Natural killer cell (primary cell): ENCODE measurements around the gene BICC1. TPM values are rescaled to one million over a fixed set of nuclear protein-coding genes. Genes with fewer than 3 reads are reported as not detected.

ENCODE experiments used
- ATAC-seq, 3 donors: fragments of 150-1000 bp in 2 of 3; fragments of 200-7000 bp in 1 of 3; cut with Tn5 transposase; 1 replicate in 1 of 3; 2 replicates in 2 of 3; pipeline ENCODE4 v1.10.0; 2021; ENCODE audit warnings: mild to moderate bottlenecking in 2 of 3, moderate library complexity in 2 of 3
- DNase-seq, 2 donors: peaks; one replicate each; pipeline versions ENCODE4 v3.0.0 to v3.0.0-alpha.2; 2013 to 2021; ENCODE audit warnings: mixed read lengths in 1 of 2
- H3K27ac ChIP-seq: one replicate; pipeline ENCODE4 v1.5.1; 2013; ENCODE audit warnings: mild to moderate bottlenecking, low read length
- H3K27me3 ChIP-seq: one replicate; pipeline ENCODE4 v1.6.1; 2013; ENCODE audit warnings: low read length; ENCODE audit not compliant: control insufficient read depth, insufficient read depth
- H3K36me3 ChIP-seq: one replicate; pipeline ENCODE4 v1.6.1; 2013; ENCODE audit warnings: low read length; ENCODE audit not compliant: control insufficient read depth, insufficient read depth
- H3K4me1 ChIP-seq: one replicate; pipeline ENCODE4 v1.6.1; 2013; ENCODE audit warnings: low read length; ENCODE audit not compliant: control insufficient read depth, insufficient read depth
- H3K4me3 ChIP-seq: one replicate; pipeline ENCODE4 v1.5.1; 2013; ENCODE audit warnings: low read length
- H3K9me3 ChIP-seq: one replicate; pipeline ENCODE4 v1.6.1; 2013; ENCODE audit warnings: low read length; ENCODE audit not compliant: control insufficient read depth, insufficient read depth
- H3K27ac Mint-ChIP-seq, 2 donors: one replicate each; pipeline ENCODE4 v1.8.0; 2022; ENCODE audit warnings: mild to moderate bottlenecking in 2 of 2, mixed read lengths in 2 of 2, moderate library complexity in 1 of 2
- H3K27me3 Mint-ChIP-seq, 2 donors: one replicate each; pipeline ENCODE4 v1.8.0; 2022; ENCODE audit warnings: low read depth in 2 of 2, mixed read lengths in 2 of 2
- H3K36me3 Mint-ChIP-seq: one replicate; pipeline ENCODE4 v1.8.0; 2022; ENCODE audit warnings: mixed read lengths
- H3K4me1 Mint-ChIP-seq, 2 donors: one replicate each; pipeline ENCODE4 v1.8.0; 2022; ENCODE audit warnings: mixed read lengths in 2 of 2
- H3K4me3 Mint-ChIP-seq: one replicate; pipeline ENCODE4 v1.8.0; 2022; ENCODE audit warnings: mild to moderate bottlenecking, moderate library complexity, mixed read lengths
- H3K9me3 Mint-ChIP-seq, 2 donors: one replicate each; pipeline ENCODE4 v1.8.0; 2022; ENCODE audit warnings: mixed read lengths in 2 of 2
- WGBS: methylation state at CpG from one replicate; pipeline ENCODE4 v1.1.7; 2013; ENCODE audit warnings: missing lambda C conversion rate; ENCODE audit not compliant: insufficient coverage; 5-methylcytosine and 5-hydroxymethylcytosine counted together
- intact Hi-C: fragments of 100-400 bp; cut with micrococcal nuclease; formaldehyde crosslinking; loops from one replicate; pipeline ENCODE4 v1.14.2; 2022
- total RNA-seq, 4 donors: library from RNA; stranded (reverse); fragments of 120-200 nt in 1 of 4; gene quantifications; one replicate each; pipeline versions ENCODE4 v1.2.3 to v1.2.4, GENCODE V29; 2013 to 2022
- TF ChIP-seq, protein P1 (sequence below): fragments of 200-600 bp; IDR thresholded peaks from one replicate; pipeline ENCODE4 v1.8.0; 2022; ENCODE audit warnings: antibody characterized with exemption

The BICC1 gene
- total RNA-seq, 3 donors from 2014 or later (not counting 1 experiment from before 2014, with no cell fraction given): 0.14 TPM; not detected in 2

DNA sequence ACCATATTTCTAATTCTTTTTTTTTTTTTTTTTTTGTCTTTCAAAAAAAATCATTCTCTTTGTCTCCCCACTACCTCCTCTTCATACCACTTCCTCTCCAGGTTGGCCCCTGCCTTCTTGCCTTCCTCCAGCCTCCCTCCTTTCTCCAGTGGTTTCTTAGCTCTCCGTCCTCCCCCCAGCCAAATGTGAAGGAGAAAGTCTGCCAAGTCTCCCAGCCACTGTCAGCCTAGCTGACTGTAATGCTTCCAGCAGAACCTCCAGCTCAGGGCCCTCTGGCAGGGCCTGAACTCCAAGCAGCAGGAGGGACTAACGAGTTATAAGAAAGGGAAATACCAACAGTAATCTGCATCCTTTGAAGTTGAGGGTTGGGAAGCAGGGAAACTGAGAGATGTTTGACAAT is 35.5 kb upstream of the BICC1 start:
- TF ChIP-seq, protein P1, sequence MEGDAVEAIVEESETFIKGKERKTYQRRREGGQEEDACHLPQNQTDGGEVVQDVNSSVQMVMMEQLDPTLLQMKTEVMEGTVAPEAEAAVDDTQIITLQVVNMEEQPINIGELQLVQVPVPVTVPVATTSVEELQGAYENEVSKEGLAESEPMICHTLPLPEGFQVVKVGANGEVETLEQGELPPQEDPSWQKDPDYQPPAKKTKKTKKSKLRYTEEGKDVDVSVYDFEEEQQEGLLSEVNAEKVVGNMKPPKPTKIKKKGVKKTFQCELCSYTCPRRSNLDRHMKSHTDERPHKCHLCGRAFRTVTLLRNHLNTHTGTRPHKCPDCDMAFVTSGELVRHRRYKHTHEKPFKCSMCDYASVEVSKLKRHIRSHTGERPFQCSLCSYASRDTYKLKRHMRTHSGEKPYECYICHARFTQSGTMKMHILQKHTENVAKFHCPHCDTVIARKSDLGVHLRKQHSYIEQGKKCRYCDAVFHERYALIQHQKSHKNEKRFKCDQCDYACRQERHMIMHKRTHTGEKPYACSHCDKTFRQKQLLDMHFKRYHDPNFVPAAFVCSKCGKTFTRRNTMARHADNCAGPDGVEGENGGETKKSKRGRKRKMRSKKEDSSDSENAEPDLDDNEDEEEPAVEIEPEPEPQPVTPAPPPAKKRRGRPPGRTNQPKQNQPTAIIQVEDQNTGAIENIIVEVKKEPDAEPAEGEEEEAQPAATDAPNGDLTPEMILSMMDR: no peak
- H3K4me1 Mint-ChIP-seq: no peaks in the 10 kb centered on the region
- H3K27me3 ChIP-seq: no peaks in the 10 kb centered on the region
- WGBS: 47% methylated on average over 2 of the region's 2 CpGs
- no peak overlapping the region for H3K4me3 Mint-ChIP-seq
- H3K9me3 Mint-ChIP-seq: peaks cover 0 to 4% of the 10 kb centered on the region in 2 donors
- H3K36me3 ChIP-seq: no peaks in the 10 kb centered on the region
- no peaks in the 10 kb centered on the region for H3K9me3 ChIP-seq
- ATAC-seq: no peak
- H3K27ac ChIP-seq: no peak overlapping the region
- H3K36me3 Mint-ChIP-seq: no peaks in the 10 kb centered on the region
- H3K4me3 ChIP-seq: no peak overlapping the region
- H3K4me1 ChIP-seq: no peaks in the 10 kb centered on the region
- H3K27me3 Mint-ChIP-seq: peaks cover 0 to 7% of the 10 kb centered on the region in 2 donors
- intact Hi-C loops: no loop called here
- no peak overlapping the region for H3K27ac Mint-ChIP-seq
- no peak for DNase-seq

DNA sequence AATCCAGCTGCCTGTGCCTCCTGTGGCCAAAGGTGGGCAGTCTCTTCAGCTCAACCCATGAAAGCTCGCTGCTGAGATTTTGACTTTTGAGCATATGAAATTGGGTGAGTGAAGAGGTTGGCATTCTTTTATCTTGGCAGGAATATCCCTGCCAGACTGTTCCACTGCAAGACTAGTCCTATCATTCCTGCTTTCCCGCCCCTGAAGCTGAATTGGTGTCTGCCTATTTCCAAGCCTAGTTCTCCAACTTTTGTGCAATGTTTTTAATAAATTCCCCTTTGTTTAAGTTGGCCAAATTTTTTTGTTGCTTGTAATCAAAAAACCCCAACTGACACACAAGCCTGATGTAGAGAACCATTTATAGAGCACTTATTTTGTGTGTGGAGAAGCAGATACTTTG is 34.8 kb upstream of the BICC1 start:
- TF ChIP-seq, protein P1: no peak

DNA sequence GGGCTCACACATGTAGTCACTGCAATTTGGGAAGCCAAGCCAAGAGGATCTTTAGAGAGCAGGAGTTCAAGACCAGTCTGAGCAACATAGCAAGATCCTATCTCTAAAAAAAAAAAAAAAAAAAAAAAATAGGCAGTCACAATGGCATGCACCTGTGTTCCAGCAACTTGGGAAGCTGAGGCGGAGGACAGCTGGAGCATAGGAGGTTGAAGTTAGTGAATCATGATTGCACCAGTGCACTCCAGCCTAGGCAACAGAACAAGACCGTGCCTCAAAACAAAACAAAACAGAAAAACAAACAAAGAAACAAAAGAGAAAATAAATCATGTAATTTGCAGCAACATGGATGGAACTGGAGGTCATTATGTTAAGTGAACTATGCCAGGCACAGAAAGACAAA is 33.6 kb upstream of the BICC1 start:
- Histone ChIP-seq H3K4me3 (no peak overlapping the region), H3K36me3 (no peaks in the 10 kb centered on the region), H3K27me3 (no peaks in the 10 kb centered on the region), H3K9me3 (no peaks in the 10 kb centered on the region), H3K27ac (no peak overlapping the region), H3K4me1 (no peaks in the 10 kb centered on the region)
- no peaks in the 10 kb centered on the region for H3K36me3 Mint-ChIP-seq
- TF ChIP-seq, protein P1: no peak
- H3K27ac Mint-ChIP-seq: no peak overlapping the region
- H3K27me3 Mint-ChIP-seq: no peaks in the 10 kb centered on the region
- ATAC-seq: no peak
- H3K4me3 Mint-ChIP-seq: no peak overlapping the region
- no peak for DNase-seq
- no peaks in the 10 kb centered on the region for H3K4me1 Mint-ChIP-seq
- peaks cover 0 to 2% of the 10 kb centered on the region in 2 donors for H3K9me3 Mint-ChIP-seq
- intact Hi-C loops: no loop called here
- no CpG with 5 or more reads among the region's 2 CpGs for WGBS

More for the DNA sequence above, 34.8 kb upstream of the BICC1 start:
- Mint-ChIP-seq H3K27ac (no peak overlapping the region), H3K36me3 (no peaks in the 10 kb centered on the region), H3K4me1 (no peaks in the 10 kb centered on the region), H3K4me3 (no peak overlapping the region), H3K27me3 (peaks cover 0 to 5% of the 10 kb centered on the region in 2 donors), H3K9me3 (peaks cover 0 to 4% of the 10 kb centered on the region in 2 donors)
- H3K4me3 ChIP-seq: no peak overlapping the region
- no peaks in the 10 kb centered on the region for H3K9me3 ChIP-seq
- no peak overlapping the region for H3K27ac ChIP-seq
- H3K4me1 ChIP-seq: no peaks in the 10 kb centered on the region
- 73% methylated on average over 2 of the region's 2 CpGs for WGBS
- DNase-seq: no peak
- H3K36me3 ChIP-seq: no peaks in the 10 kb centered on the region
- no peaks in the 10 kb centered on the region for H3K27me3 ChIP-seq
- intact Hi-C loops: no loop called here
- no peak for ATAC-seq

- ATAC-seq (no peak), DNase-seq (no peak)
- WGBS: 67% methylated on average over 3 of the region's 3 CpGs
- H3K36me3 ChIP-seq: no peaks in the 10 kb centered on the region
- Mint-ChIP-seq H3K27ac (no peak overlapping the region), H3K36me3 (no peaks in the 10 kb centered on the region), H3K9me3 (peaks cover 0 to 2% of the 10 kb centered on the region in 2 donors), H3K4me3 (no peak overlapping the region), H3K27me3 (no peaks in the 10 kb centered on the region), H3K4me1 (no peaks in the 10 kb centered on the region)
- intact Hi-C loops: no loop called here
- no peak overlapping the region for H3K4me3 ChIP-seq
- H3K27me3 ChIP-seq: no peaks in the 10 kb centered on the region
- no peak overlapping the region for H3K27ac ChIP-seq
- H3K4me1 ChIP-seq: no peaks in the 10 kb centered on the region
- H3K9me3 ChIP-seq: no peaks in the 10 kb centered on the region
- TF ChIP-seq, protein P1: no peak
These were observed 32.4 kb upstream of the BICC1 start for GRCh38 chr10:58480321-58480720.
